Hindlimb muscle (tissue), 1 donor: ENCODE measurements around the gene MAST4. TPM values are rescaled to one million over a fixed set of nuclear protein-coding genes. Genes with fewer than 3 reads are reported as not detected.

Experiments
- DNase-seq: peaks from one replicate; pipeline ENCODE4 v3.0.0-alpha.2; 2013
- polyA plus RNA-seq: library from polyadenylated mRNA; unstranded; fragments of 120-200 nt; gene quantifications from one replicate; pipeline ENCODE4 v1.2.1, GENCODE V29; 2013; ENCODE audit not compliant: insufficient read length

The MAST4 gene
- polyA plus RNA-seq, 1 donor, result 14.1 TPM

DNA sequence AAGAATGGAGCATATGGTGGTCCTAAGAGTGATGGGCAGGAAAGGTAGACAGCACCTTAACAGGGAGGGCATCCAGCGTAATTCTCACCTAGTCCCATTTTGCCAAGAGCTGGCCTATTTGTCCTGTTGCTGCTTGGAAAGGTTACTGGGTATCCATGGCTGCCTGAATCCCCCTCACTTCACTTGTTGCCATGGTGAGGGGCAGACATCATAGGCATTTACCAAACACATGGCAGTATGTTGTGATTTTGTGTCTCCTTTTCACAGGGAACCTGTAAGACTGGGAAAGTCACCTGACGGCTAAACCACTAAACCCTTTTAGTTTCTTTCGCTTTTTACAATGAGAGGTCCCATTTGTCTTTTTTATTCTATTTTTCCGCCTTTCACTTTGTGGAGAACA lies 373.3 kb downstream of the MAST4 start:
- no peak for DNase-seq

DNA sequence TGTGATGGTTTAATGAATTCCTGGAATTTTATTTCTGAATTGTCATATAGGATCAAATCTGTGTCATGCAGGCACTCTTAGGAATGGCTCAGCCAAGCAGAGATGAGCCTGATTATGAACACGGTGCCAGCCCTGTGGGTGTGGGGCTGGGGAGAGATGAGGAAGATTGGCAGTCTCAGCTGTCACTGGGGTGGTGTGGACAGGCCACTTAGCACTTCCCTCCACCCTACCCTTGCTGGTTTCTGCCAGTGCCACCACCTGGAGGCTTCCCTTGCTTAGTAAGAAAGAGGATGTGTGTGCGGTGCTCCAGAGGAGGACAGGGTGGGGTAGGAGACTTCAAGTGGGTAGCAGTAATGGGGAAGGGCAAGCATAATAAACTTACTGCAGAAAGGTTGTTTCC lies 373.8 kb downstream of the MAST4 start:
- DNase-seq, result no peak

DNA sequence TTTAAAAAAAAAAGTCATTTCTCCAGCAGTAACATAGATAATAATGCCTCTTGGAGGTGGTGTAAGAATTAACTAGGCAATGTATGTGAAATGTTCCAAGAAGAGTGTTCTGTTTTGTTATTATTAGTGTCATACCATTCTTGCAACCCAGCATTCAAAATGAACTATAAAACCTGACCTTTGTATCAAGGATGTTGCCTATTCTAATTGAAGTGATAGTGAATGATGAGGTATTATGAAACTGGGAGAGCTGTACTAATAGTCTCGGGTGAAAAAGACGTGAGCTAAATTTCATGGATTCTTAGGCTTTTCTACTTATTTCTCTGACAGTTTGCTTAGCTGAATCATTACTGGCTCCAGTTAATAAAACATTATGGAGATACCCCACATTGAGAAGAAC lies 375.8 kb downstream of the MAST4 start:
- no peak for DNase-seq

DNA sequence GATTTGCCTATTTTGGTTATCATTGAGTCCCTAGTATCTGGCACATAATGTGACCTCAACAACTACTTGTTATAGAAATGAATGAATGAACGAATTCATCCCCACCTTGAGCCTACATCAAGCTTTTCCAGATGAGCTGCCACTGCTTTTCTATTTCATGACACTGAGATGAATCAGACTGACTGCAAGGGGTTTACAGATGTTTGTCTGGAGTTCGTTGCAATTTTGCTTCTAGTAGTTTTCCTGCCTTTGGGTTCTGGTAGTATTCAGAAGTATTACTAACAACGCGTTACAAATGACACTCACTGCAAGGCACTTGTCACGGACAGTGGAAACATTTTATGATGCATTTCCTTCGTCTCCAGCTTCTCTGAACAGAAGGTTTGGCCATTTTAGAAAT lies 378.1 kb downstream of the MAST4 start:
- no peak for DNase-seq

DNA sequence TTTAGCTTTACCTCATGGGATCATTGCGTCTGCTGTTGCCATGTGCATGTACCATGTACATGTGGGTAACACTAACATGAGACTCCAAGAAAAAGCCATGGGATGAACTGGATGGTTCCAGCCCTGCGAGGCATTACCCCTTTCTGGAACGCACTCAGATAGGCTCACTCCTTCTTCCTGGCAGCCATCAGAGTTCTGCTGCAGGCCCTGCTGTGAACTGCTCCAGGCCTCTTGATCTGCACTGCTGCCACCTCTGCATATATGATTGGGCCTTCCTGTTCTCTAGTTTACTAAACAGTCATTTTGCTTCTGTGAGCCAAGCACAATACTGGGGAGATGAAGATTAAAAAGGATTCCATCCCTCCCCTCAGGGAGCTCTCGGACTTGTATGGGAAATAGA lies 379.9 kb downstream of the MAST4 start:
- no peak for DNase-seq

DNA sequence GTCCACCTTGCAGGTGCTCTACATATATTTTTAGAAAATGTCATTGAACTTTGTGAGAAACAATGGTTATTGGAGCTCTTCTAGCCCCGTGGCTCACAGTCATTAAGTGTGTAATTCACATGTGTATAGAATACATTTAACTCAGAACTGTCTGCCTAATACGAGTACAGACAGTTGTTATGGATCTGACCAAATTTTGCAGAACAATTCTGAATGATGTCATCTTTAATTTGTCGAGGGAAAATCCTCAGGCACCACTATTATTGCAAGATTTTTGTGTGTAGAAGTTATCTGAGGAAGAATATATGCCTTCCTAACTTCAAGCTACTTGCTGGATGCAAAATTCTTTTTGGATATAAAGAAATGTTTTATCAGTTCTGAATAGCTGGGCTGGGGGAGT lies 383.5 kb downstream of the MAST4 start:
- no peak for DNase-seq

DNA sequence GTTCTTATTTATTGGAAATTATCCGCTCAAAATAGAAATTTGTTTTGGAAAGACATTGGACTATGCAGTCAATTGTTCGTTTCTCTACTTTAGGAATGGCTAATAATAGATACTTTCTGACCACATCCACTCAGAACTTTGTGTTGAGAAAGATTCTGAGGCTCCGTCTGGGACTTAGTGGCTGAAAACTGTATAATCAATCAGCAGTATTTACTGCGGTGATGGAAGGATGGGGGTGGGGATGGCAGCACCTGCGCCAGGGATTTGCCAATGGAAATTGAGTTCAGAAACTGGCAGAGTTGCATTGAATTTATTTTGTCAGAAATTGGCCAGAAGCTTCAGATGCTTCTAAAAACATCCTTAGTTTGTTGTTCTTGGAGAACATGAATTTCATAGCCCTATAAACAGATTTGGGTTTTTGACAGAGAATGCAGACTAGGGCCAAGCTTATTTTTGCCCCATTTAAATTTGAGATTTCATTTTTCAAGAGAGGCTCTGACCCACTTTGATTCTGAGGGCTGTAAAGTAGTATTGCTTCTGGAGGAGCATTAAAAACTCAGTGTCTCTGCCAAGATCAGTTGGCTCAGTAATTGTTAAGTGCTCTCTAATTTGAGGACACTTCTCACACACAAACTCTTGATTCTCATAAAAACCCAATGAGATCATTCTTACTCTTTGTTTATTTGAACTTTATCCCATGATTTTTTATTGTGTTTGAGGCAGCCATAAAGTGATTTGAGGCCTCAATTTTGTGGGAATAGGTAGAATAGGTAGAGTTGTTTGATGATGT lies 385.3 kb downstream of the MAST4 start:
- DNase-seq, result no peak

DNA sequence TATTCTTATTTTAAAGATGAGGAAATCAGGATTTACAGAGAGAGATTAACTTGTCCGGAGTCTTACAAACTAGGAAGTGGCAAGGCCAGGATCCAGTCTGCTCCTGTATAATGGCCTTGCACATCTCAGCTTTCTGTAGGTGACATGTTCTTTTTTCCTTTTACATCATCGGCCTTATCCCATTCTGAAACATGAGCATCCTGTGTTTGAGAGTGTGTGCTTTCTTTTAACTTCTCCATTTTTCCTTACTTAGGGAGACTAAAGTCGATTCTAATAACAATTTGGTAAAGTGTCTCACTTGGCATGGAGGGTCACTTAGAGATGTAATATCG lies 385.8 kb downstream of the MAST4 start:
- no peak for DNase-seq

DNA sequence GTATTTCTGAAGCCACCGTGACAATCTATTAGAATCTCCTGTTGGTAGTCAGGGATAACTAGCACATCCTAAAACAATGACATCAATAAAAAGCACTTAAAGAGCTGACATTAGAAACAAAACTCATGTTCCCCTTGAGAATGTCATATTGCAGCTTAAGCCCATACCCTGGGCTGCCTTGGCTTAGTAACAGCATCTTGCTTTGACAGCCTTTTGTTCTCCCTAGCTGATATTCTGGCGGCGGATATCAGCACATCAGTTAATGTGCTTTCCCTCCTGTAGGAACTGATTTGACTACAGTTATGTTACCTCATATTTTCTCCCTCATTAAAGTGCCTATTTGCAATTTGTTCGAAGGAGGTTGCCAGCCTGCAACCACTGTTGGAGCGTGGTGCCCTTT lies 386.3 kb downstream of the MAST4 start:
- no peak for DNase-seq

DNA sequence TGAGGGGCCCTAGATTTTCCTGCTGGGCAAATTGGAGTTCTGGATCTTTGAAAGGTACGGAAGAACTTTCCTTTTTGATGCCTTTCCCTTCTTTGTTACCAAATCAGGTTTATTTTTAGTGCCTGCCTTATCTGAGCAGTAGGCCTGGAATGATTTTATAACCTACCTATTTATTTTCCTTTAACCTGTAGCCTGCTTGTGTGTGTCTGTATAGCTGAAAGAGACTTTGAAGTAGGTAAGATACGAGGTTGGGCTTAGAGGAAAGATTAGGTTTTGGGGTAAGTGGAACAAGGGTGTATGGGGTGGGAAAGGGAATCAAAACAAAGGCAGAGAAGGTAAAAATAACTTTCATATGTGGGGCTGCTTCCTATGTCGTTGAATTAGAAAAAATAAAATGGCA lies 389.2 kb downstream of the MAST4 start:
- DNase-seq, result no peak

DNA sequence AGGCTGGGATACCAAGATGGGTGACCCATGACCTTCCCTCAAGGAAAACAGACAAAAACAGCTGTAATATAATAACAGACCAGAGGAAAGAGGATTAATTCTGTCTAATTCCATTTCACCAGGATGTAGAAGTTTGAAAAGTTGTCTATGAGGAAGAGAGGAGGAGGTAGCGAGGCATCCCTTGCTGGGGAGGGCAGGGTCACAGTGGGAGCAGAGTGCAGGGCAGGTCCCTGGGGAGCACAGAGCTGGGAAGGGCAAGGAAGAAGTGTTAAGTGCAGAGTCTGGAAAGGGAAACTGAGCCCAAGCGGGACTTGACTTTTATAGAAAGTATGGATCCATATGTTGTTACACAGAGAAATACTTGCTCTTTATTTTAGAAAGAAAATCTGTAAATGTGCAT lies 389.8 kb downstream of the MAST4 start:
- DNase-seq, result no peak

DNA sequence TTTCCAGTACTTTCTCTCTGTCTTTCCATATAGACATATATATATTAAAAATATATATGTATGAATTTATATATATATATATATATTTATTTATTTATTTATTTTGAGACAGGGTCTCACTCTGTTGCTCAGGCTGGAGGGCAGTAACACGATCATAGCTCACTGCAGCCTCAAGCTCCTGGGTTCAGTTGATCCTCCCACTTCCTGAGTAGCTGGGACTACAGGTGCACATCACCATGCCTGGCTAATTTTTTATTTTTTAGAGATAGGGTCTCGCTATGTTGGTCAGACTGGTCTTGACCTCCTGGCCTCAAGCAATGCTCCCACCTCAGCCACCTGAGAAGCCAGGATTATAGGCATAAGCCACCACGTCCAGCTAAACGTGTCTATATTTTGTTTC lies 390.3 kb downstream of the MAST4 start:
- no peak for DNase-seq

DNA sequence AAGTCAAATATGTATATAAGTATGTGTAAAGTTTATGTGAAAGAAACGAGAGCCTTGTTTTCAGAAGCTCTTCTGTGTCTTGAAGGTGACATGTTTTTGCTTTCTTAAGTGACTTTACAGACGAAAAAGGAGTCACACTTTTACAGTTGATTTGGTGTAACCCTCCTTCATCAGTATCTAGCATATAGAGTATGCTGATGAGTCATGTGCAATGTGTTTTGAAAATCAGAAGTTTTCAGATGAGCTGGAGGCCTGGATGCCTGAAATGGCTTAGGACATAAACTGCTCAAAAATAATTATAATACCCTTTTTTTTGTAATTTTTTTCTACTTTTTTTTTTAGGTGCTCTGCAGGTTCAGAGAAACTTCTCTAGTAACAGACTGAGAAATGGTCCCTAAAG lies 390.9 kb downstream of the MAST4 start:
- DNase-seq, result no peak

DNA sequence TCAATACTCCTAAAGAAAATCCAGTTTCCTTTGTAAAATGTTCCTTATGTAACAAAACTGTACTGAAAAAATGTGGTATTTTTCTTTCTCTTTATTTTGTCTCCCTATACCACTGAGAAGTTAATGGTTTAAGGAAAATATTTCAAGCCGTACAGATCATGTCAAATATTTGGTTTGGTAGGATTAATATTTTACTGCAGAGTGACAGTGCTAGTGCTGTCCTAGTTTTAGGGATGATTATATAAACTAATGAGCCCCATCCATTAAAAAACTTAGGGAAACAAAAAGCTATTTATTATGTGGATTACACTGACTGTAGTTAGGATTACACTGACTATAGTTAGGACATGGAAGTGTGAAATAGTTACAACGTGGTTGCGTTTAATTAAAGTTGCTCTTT lies 391.3 kb downstream of the MAST4 start:
- no peak for DNase-seq

DNA sequence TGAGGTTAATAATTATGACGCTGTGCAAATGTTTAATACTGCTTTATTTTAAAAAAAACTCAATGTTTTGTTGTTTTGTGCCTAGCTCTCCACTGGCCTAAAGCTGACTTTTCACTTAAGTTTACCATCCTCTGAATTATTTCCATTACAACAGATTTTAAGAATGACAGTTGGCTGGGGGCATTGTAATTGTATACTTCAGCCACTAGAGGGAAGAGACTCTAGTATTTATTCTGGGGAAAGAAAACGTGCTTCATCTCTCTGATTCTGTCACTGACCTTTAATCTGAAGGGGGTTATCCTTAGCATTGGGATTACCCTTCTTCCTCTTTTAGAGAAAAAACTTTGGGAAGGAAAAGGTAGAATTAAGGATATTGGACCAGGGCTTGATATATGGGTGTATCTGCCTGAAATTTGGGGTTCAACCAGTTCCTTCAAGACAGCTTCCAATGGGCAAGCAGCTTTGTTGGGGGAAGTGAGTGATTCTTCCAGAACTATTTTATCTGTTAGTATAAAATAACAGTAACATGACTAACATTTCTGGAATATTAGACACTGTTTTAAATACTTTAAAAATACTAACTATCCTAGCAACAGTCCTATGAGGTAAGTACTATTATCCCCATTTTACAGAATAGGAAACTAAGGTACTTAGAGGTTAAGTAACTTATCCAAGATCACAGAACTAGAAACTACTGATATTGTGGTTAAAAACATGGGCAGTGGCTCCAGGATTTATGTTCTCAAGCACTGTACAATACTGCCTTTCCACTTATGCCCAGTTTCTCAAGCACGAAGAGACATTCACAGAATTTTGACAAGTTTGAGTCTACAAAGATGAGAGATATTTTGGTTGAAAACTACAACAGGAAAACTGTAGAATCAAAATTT lies 392.0 kb downstream of the MAST4 start:
- no peak for DNase-seq

DNA sequence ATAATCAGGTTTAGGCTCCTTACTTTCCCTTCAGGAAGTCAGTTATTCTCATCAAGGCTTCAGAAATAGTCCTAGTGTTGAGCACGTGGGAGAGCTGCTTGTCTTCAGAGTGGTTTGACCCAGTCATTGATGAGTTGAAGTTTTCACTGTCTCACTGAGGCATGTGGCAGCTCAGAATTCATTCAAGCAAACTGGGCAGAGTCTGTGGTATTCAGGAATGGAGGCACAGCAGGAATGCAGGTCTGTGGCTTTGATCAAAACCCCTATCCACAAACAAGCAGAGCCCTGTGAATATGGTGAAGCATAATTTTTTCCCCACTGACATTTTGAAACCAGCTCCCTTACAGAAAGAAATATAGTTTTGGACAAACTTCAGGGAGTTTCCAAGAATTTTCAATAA lies 393.1 kb downstream of the MAST4 start:
- no peak for DNase-seq

DNA sequence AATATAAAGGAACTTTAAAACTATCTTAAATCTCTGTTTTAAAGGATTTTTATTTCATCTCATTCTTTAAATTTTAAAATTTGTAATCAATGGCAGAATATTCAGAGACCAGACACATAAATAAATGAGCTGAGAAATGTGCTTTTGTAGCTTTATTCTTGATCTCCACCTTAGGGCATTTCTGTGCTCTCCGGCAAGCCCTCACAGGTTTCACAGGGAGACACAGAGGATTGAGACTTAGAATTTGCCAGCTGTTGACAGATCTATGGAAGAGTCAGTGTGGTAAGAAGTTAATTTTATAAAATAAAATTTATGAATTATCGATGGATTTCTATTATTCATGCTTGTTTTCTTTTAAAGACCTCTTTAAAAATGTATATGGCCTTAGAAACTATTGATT lies 393.6 kb downstream of the MAST4 start:
- no peak for DNase-seq

DNA sequence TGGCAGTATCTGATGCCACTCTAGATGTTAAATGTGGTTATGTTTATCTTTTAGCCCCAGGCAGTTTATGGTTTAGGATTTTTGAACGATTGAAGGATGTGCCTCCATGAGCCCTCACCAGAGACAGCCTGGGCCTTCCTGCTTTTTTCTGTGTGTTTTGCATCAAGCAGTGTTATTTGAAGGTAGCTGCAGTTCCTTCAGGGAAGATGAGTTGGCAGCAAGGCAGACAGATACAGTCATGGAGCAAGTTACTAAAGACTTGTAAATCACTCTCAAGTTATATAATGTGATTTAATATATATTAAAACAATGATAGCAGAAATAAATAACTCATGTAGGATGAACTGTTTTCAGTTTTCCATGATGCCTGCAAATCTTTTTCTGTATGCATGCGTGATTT lies 395.6 kb downstream of the MAST4 start:
- no peak for DNase-seq

DNA sequence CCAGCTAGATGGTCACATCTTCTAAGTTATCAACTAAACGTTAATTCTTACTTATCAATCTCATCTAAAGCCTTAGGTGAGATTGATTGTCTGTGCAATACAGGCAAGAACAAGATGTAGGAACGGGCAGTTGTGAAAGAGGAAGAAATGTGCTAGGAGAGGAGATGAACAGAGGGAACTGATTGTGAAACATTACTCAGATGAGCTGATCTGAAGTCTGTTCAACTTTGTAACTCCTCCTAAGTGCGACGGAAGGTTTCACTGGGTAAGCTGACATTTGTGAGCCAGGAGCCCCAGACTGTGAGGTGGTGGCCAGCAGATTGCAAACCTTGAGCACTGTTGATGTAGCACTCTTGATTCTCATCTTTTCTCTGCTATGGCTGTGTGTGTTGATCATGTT lies 396.4 kb downstream of the MAST4 start:
- DNase-seq, result no peak

DNA sequence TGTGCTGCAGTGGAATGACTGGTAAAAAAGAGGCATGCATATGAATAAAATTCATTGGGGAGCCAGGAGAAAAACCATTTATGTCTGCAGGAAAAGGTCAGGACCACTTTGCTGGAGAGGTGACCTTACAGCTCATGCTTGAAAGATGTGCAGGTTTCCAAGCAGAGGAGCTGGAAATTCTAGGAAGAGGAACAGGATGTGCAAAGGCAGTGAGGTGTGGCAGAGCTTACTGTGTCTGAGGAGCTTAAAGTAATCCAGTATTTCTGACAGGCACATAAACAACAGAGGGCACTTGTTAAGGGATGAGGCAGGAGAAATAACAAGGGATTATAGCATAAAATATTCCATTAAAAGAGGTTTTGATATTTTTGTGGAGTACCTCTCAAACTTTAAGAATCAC lies 397.3 kb downstream of the MAST4 start:
- DNase-seq, result no peak

DNA sequence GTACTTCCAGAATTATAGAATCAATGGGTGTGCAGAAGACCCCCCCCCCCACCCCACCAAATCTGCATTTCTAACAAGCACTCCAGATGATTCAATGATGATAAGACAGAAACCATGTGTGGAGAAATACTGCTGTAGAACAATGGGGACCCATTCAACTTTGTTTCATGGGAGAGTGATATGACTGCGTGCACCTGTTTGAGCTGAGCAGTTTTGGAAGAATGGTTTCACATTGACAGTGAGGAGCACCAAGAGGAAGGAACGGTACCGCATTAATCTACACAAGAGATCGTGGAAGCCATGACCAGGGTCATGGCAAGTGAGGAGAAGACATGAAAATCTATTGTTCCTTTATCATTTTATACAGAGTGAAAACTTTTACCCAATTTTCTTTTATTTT lies 397.7 kb downstream of the MAST4 start:
- DNase-seq, result no peak

DNA sequence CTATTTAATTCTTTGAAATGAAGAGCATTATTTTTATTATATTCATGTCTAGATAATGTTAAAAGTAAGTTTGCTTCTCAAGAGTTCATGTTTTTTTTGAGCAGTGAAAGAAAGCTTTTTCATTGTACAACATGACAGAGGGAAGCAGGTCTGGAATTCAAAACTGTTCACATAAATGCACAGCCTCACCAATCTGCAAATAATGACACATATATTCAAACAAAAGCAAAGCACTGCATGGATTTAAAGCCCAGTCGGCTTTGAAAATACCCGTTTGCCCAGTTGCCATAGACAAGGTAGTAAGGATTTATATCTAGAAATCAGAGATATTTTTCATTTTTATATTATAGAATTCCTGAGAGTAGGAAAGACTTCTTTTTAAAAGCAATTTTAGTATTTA lies 398.6 kb downstream of the MAST4 start:
- no peak for DNase-seq

DNA sequence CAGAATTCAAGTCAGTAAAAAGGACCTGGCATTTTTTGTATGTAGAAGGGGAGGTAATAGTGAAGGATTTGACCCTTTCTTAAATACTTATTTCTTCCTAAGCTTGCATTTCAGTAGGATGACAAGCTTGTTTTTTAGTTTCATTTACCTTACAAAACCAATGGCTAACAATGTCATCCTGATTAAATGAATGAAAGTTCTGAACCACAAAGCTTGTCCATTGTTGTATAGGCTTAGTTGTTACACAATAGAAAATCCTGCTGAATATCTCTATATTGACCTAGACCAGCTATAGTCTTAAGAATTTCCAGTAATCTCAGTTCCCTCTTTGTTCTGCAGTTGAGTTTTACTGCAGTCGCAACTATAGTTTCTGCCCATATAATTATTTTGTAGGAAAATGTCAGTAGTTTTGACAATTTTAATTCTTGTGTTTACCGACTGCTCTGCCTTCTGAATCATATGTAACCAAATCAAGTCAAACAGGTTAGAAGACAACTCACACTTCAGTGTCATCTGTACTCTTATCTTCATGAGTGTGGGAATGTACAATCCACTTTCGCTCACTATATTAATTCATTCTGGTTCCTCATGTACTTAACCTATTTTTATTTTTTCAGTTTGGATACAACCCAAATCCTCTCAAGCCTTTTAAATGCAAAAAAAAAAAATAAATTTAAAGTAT lies 404.7 kb downstream of the MAST4 start:
- no peak for DNase-seq
